Melanocyte of skin (primary cell): ENCODE data around the gene PDE8B. TPM values are rescaled to one million over a fixed set of nuclear protein-coding genes. Genes with fewer than 3 reads are reported as not detected.

Experiments used
- total RNA-seq, 2 donors: library from RNA; depleted of rRNA; stranded (reverse); fragments of >200 nt; gene quantifications; 2 replicates each; pipeline ENCODE4 v1.2.3, GENCODE V29; 2012

Gene PDE8B, protein sequence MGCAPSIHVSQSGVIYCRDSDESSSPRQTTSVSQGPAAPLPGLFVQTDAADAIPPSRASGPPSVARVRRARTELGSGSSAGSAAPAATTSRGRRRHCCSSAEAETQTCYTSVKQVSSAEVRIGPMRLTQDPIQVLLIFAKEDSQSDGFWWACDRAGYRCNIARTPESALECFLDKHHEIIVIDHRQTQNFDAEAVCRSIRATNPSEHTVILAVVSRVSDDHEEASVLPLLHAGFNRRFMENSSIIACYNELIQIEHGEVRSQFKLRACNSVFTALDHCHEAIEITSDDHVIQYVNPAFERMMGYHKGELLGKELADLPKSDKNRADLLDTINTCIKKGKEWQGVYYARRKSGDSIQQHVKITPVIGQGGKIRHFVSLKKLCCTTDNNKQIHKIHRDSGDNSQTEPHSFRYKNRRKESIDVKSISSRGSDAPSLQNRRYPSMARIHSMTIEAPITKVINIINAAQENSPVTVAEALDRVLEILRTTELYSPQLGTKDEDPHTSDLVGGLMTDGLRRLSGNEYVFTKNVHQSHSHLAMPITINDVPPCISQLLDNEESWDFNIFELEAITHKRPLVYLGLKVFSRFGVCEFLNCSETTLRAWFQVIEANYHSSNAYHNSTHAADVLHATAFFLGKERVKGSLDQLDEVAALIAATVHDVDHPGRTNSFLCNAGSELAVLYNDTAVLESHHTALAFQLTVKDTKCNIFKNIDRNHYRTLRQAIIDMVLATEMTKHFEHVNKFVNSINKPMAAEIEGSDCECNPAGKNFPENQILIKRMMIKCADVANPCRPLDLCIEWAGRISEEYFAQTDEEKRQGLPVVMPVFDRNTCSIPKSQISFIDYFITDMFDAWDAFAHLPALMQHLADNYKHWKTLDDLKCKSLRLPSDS
- 1 to 10 TPM in 1 of 2 donors, under 1 TPM in 1; under 0.01 to 1.4 TPM for total RNA-seq

DNA sequence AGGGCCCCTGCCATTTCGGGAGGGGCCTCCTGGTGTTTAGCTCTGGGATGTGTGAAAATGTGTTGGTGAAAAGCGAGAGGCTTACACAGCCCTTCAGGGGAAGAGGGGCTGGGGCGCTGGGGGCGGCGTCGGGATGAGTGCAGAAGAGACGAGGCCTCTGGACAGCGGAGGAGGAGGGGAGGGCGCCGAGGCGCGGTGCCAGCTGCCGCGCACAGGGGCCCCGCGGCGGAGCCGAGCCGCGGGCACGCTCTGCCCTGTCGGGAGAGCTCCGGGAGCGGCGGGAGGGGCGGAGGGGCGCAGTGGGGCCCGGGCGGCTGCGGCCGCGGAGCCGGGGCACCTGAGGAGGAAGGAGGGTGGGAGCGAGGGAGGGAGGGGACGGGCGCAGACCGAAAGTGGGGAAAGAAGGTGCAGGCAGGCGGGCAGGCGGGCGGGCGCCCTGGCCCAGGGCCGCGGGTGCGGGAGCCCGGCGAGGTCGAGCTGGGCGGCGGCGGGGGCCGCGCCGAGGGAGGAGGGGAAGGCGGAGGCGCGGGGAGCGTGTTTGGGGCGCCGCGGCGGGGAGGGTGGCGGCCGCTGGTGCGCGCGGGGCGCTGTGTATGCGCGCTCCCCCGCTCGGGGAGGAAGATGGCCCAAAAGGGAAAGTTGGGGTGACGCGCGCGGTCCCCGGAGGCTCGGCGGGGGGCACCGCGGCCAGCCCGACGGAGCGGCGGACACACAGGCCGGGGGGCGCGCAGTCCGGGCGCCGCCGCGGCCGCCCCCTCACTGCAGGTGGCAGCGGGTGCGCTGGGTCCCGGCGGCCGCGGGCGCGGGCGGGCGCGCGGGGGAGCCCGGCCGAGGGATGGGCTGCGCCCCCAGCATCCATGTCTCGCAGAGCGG lies at the start of gene PDE8B:
Gene PDE8B (plus strand): TSS at position 590 of the 873 bp plus-strand sequence. CDS start 246 bp downstream, at position 836.

Other genes starting within 250 kb of the PDE8B start
- 10 to 100 TPM; 18.0 to 23.4 TPM for gene AGGF1, start 180.3 kb upstream of the PDE8B start, total RNA-seq
- 1 to 10 TPM; 2.7 to 2.8 TPM for gene ZBED3, start 123.4 kb upstream of the PDE8B start, total RNA-seq